ENCODE data around the gene FPGS.

DNA sequence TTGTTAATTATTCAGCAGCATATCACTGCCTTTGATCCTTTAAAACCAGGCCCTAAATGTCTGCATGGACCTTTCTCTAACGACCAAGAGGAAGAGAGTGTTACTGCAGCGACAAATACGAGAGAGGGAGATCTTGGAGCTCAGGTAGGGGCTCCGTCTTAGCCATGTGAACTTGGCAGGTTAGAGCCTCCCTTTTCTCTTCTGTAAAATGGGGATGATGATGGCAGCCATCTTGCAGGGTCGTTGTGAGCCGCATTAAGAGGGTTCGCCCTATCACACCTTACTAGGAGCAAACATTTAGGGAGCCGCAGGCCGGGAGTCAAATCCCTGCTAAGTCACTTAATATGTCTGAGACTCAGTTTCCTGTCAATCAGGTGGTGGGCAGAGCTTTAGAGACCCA lies 50.1 kb downstream of the FPGS start:
- no peak for TF ChIP-seq POLR2A (IDR thresholded peaks at IDR 0.05)
- TF ChIP-seq, protein P1, sequence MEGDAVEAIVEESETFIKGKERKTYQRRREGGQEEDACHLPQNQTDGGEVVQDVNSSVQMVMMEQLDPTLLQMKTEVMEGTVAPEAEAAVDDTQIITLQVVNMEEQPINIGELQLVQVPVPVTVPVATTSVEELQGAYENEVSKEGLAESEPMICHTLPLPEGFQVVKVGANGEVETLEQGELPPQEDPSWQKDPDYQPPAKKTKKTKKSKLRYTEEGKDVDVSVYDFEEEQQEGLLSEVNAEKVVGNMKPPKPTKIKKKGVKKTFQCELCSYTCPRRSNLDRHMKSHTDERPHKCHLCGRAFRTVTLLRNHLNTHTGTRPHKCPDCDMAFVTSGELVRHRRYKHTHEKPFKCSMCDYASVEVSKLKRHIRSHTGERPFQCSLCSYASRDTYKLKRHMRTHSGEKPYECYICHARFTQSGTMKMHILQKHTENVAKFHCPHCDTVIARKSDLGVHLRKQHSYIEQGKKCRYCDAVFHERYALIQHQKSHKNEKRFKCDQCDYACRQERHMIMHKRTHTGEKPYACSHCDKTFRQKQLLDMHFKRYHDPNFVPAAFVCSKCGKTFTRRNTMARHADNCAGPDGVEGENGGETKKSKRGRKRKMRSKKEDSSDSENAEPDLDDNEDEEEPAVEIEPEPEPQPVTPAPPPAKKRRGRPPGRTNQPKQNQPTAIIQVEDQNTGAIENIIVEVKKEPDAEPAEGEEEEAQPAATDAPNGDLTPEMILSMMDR (IDR thresholded peaks at IDR 0.05), result no peak

All from ovary (tissue), 3 donors.